Duodenal mucosa (tissue), 2 donors: Measurements from ENCODE around the gene DIAPH2.

Source experiments
- H3K27ac ChIP-seq: one replicate; pipeline ENCODE4 v1.7.0; 2013; ENCODE audit warnings: low read depth, low read length
- H3K27me3 ChIP-seq, 2 donors: one replicate each; pipeline ENCODE4 v1.7.0; 2013; ENCODE audit warnings: low read length in 2 of 2, control low read depth in 1 of 2; ENCODE audit not compliant: insufficient read depth in 2 of 2, control insufficient read depth in 1 of 2
- H3K36me3 ChIP-seq, 2 donors: one replicate each; pipeline ENCODE4 v1.7.0; 2013; ENCODE audit warnings: low read length in 2 of 2, control low read depth in 1 of 2; ENCODE audit not compliant: insufficient read depth in 2 of 2, control insufficient read depth in 1 of 2
- H3K4me1 ChIP-seq, 2 donors: one replicate each; pipeline ENCODE4 v1.7.0; 2013; ENCODE audit warnings: low read length in 2 of 2, control low read depth in 1 of 2; ENCODE audit not compliant: insufficient read depth in 2 of 2, control insufficient read depth in 1 of 2
- H3K4me3 ChIP-seq, 2 donors: one replicate each; pipeline ENCODE4 v1.7.0; 2013; ENCODE audit warnings: low read length in 2 of 2, low read depth in 1 of 2
- H3K9ac ChIP-seq, 2 donors: one replicate each; pipeline ENCODE4 v1.7.0; 2013; ENCODE audit warnings: low read length in 2 of 2, low read depth in 1 of 2
- H3K9me3 ChIP-seq, 2 donors: one replicate each; pipeline ENCODE4 v1.7.0; 2013; ENCODE audit warnings: low read length in 2 of 2, control low read depth in 1 of 2; ENCODE audit not compliant: control insufficient read depth in 1 of 2

Gene DIAPH2

DNA sequence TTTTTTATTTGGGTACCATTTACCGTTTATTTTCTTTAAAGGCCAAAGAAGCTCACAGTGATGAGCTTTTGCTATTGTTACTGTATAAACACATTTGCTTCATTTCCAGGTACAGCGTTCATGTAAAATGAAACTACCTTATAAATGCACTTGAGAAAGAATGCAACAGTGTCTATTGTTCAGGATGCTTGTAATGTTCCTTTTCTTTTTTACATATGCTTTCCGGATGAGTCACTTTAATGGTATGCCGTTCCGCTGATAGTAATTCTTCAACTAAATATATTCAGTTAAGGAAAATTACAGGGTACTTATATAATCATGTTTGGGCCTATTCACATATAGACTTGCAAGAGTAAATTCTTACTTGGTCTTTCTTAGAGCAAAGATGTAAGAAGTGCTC lies 554.0 kb downstream of the DIAPH2 start:
- no peak overlapping the region for H3K27ac ChIP-seq
- no peaks in the 10 kb centered on the region for H3K9me3 ChIP-seq
- no peak overlapping the region for H3K4me3 ChIP-seq
- H3K4me1 ChIP-seq: no peaks in the 10 kb centered on the region
- H3K36me3 ChIP-seq: no peaks in the 10 kb centered on the region
- H3K9ac ChIP-seq: no peak overlapping the region
- no peaks in the 10 kb centered on the region for H3K27me3 ChIP-seq

DNA sequence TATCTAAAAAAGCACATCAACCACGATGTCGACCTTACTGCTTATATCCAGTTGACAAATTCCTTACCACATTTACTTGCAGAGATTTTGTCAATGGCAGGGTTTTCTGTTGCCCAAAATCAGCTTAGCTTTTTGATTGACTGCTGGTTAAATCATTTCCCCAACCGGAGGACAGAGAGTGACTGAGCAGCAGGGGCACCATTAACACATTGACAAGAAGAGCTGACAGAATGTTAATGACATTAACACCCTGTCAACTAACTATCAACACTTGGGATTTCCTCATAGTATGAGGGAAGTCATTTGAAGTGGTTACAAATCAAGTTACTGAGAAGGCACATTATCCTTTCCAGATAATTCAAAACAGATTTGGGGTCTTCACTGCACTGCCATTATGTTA lies 567.5 kb downstream of the DIAPH2 start:
- no peak overlapping the region for H3K9ac ChIP-seq
- H3K27ac ChIP-seq: no peak overlapping the region
- no peaks in the 10 kb centered on the region for H3K27me3 ChIP-seq
- H3K4me3 ChIP-seq: no peak overlapping the region
- H3K9me3 ChIP-seq: no peaks in the 10 kb centered on the region
- H3K36me3 ChIP-seq: no peaks in the 10 kb centered on the region
- no peaks in the 10 kb centered on the region for H3K4me1 ChIP-seq

DNA sequence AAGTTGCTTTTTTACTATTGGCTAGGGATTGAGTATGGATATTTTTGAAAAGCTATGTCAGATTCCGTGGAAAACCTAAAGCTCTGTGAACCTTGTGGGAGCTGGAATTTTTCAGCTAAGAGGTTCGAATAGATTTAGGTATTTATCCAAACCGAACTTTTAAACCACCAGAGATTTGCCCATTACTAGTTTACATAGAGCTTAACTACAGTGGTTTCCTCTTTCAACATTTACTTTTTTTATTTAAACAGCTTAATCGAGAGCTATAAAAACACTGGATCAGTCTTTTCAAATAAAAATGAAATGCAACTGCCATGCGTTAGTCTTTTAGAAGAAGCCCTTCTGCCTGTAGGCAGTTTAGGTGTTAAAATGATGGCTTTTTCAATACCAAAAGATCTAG lies 576.0 kb downstream of the DIAPH2 start:
- Histone ChIP-seq H3K4me1 (no peaks in the 10 kb centered on the region), H3K9me3 (no peaks in the 10 kb centered on the region), H3K27ac (no peak overlapping the region), H3K27me3 (no peaks in the 10 kb centered on the region), H3K9ac (no peak overlapping the region), H3K36me3 (no peaks in the 10 kb centered on the region), H3K4me3 (no peak overlapping the region)

DNA sequence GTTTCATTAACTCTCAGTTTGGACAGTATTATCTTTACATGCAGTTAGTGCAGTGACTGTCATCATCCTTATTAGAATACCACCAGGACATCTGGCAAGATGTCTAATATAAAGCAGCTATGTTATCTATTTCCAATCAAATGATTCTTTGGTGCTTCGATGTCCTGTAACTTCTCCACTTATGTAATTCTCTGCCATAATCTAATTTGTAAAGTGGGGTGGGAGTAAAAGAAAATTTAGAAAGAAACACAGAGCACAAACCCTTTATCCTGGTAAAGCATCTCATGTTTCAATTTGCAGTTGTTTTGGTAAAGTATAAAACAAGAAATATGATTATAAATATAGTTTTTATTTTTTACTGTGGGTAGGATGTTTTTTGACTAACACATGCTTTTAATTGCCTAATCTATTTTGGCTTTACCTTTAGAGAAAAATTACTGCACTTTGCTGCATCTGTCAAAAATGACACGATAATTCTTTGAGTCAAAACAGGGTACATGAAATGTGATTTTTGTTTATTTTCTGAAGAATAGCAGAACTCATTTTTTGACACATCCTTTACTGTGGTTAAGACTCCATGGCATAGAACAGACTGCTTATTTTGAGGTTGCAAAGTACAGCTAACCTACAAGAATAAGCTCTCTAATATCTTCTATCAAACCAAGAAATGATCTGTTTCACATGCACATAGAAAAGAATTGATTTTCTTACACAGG lies 581.9 kb downstream of the DIAPH2 start:
- Histone ChIP-seq H3K4me3 (no peak overlapping the region), H3K27me3 (no peaks in the 10 kb centered on the region), H3K36me3 (no peaks in the 10 kb centered on the region), H3K27ac (no peak overlapping the region), H3K9me3 (no peaks in the 10 kb centered on the region), H3K4me1 (no peaks in the 10 kb centered on the region), H3K9ac (no peak overlapping the region)

DNA sequence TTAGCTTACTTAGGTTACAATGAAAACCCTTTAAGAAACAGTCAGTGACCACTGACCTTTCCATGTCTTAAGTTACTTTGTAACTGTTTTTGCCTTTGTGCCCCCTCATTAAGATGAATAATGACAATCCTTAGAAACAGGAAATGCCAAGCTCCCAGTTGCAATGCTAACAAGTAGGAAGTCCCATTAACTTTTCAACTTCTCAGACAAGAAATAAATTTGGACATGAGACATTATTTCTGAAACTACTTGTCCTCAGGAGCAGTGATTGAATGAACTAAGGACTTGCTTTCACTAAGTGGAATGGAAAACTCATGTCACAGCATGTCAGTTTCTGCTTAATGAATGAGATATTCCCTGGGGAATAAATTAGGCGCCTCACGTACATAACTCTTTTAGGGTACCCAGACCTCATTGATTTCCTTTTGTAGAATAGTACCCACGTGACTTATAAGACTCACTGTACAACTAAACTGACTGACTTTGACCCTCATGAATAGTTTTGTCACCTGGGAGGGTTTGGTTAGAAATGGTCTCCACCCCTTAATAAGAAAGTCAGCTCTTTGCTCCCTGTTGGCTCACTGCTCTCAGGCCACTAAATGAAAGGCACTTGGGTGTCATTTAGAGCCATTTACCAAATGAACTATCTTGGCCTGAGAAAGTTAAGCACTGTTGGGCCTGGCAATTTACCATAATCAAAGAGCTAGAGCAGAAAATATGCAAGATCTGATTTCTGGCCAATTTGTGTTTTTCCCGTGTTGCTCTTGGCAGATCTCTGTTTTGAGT lies 582.9 kb downstream of the DIAPH2 start:
- Histone ChIP-seq H3K27me3 (no peaks in the 10 kb centered on the region), H3K27ac (no peak overlapping the region), H3K36me3 (no peaks in the 10 kb centered on the region), H3K9me3 (no peaks in the 10 kb centered on the region), H3K4me1 (no peaks in the 10 kb centered on the region), H3K4me3 (no peak overlapping the region), H3K9ac (no peak overlapping the region)

DNA sequence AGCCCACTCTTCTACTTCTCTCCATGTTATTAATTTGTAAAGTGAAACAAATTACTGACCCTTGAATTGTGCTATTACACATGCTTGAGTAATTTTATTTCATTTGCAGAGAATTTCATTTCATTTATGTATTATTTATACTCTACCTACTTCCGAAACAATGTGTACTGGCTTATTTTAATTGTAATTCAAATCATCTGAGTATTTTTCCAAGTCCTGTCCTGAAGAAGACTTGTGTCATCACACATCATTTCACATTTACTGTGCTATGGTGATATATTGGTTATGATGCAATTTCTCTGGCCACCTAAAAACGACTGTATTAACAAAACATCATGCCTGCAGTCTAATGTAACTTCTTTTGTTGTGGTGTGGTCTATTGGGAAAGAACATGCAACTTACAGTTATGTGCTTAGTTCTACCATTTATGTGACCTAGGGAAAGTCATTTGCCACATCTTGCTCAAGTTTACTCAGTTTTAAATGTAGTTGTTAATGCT lies 583.6 kb downstream of the DIAPH2 start:
- Histone ChIP-seq H3K4me3 (no peak overlapping the region), H3K4me1 (no peaks in the 10 kb centered on the region), H3K9me3 (no peaks in the 10 kb centered on the region), H3K27ac (no peak overlapping the region), H3K27me3 (no peaks in the 10 kb centered on the region), H3K9ac (no peak overlapping the region), H3K36me3 (no peaks in the 10 kb centered on the region)

DNA sequence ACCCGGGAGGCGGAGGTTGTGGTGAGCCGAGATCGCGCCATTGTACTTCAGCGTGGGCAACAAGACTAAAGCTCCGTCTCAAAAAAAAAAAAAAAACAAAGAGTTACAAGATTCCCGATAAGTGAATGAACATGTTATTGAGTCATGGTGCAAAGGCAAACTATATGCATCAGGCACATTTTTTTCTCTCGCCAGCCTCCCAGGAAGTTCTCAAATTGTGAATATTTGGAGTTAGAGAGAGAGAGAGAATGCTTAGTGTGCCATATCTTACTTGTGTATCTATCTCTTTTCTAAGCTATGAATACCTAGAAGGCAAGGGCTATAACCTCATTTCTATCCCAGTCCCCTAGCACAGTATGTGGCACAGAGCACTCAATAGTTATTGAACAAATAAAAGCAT lies 599.9 kb downstream of the DIAPH2 start:
- H3K27me3 ChIP-seq: no peaks in the 10 kb centered on the region
- no peak overlapping the region for H3K4me3 ChIP-seq
- H3K4me1 ChIP-seq: no peaks in the 10 kb centered on the region
- H3K36me3 ChIP-seq: no peaks in the 10 kb centered on the region
- H3K9ac ChIP-seq: no peak overlapping the region
- no peaks in the 10 kb centered on the region for H3K9me3 ChIP-seq
- no peak overlapping the region for H3K27ac ChIP-seq

DNA sequence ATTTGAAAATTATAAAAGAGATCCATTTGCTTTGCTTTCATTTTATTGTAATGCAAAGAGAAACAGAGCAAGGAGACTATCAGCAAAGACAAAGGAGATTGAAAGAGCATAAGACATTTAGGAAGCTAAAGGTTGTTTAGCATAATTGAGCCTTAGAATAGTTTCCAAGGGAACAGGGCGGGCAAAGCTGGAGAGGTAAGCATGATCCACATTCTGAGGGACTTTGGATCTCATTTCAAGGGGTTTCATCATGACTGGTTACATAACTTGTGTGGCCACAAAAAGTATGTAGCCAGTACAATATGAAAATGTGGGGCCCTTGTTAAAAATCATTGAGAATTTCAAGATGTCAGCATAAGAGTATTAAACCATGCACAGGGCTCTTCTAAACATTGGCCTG lies 605.6 kb downstream of the DIAPH2 start:
- Histone ChIP-seq H3K9ac (no peak overlapping the region), H3K4me1 (no peaks in the 10 kb centered on the region), H3K27me3 (no peaks in the 10 kb centered on the region), H3K4me3 (no peak overlapping the region), H3K9me3 (no peaks in the 10 kb centered on the region), H3K27ac (no peak overlapping the region), H3K36me3 (no peaks in the 10 kb centered on the region)

DNA sequence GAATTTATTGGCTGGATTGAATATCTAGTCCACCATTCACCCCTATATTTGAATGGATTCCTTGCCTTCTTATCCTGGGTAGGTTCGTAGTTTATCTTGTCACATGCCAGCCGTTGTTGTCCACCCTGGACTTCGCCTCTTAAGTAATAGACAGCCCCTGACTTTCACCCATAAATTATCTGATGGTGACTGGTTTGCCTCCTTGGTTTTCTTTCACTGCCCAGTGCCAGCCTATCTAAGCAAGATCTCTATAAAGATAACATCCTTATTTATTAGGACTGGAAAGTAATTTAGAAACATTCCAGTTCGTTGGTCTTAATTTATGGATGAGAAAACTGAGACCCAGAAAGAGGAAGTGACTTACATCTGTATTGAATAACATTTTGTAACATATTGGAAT lies 609.4 kb downstream of the DIAPH2 start:
- H3K36me3 ChIP-seq: no peaks in the 10 kb centered on the region
- no peaks in the 10 kb centered on the region for H3K9me3 ChIP-seq
- H3K27ac ChIP-seq: no peak overlapping the region
- H3K4me1 ChIP-seq: no peaks in the 10 kb centered on the region
- no peaks in the 10 kb centered on the region for H3K27me3 ChIP-seq
- H3K9ac ChIP-seq: no peak overlapping the region
- no peak overlapping the region for H3K4me3 ChIP-seq

DNA sequence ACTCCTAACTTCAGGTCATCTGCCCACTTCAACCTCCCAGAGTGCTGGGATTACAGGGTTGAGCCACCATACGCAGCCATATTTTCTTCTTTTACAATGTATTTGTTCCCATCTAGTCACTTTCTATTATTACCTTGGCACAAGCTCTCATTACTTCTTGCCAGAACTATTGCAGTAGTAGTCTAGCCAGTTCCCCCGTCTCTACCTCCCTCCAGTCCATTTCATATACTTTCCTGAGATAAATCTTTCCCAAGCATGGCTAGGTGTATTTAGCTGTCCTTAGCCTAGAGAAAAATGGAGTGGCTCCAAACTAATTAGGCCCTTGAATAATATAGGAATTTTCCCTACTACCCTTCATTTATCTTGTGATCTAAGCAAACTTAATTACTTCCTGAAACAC lies 611.3 kb downstream of the DIAPH2 start:
- Histone ChIP-seq H3K9me3 (no peaks in the 10 kb centered on the region), H3K4me1 (no peaks in the 10 kb centered on the region), H3K4me3 (no peak overlapping the region), H3K27me3 (no peaks in the 10 kb centered on the region), H3K27ac (no peak overlapping the region), H3K9ac (no peak overlapping the region), H3K36me3 (no peaks in the 10 kb centered on the region)
